HEK293 (cell line): ENCODE data around the gene S100A2.

Experiments used
- REST ChIP-seq: fragments of 450-650 bp; formaldehyde crosslinking; IDR thresholded peaks from 2 replicates; pipeline ENCODE4 v1.5.1; 2016; ENCODE audit warnings: missing biosample characterization, missing genetic modification characterization
- SALL2 ChIP-seq: fragments of 450-650 bp; formaldehyde crosslinking; IDR thresholded peaks from 2 replicates; pipeline ENCODE4 v1.5.0; 2017; ENCODE audit warnings: missing biosample characterization, mild to moderate bottlenecking, missing genetic modification characterization, borderline replicate concordance
- ZBTB11 ChIP-seq: fragments of 450-650 bp; formaldehyde crosslinking; conservative IDR thresholded peaks from 2 replicates; pipeline ENCODE4 v1.5.1; 2016; ENCODE audit warnings: low read depth, missing biosample characterization, missing genetic modification characterization
- ZNF133 ChIP-seq: fragments of 450-650 bp; formaldehyde crosslinking; IDR thresholded peaks from 2 replicates; pipeline ENCODE4 v1.5.1; 2016; ENCODE audit warnings: missing biosample characterization, missing genetic modification characterization
- ZNF140 ChIP-seq: fragments of 450-650 bp; formaldehyde crosslinking; IDR thresholded peaks from 2 replicates; pipeline ENCODE4 v1.5.1; 2016; ENCODE audit warnings: missing biosample characterization, missing genetic modification characterization
- ZNF223 ChIP-seq: fragments of 450-650 bp; formaldehyde crosslinking; IDR thresholded peaks from 2 replicates; pipeline ENCODE4 v1.5.1; 2016; ENCODE audit warnings: missing biosample characterization, missing genetic modification characterization
- ZNF26 ChIP-seq: fragments of 450-650 bp; formaldehyde crosslinking; IDR thresholded peaks from 2 replicates; pipeline ENCODE4 v1.5.1; 2016; ENCODE audit warnings: missing biosample characterization, missing genetic modification characterization
- ZNF274 ChIP-seq, 2 experiments: fragments of 200-500 bp in 1 of 2; fragments of 450-650 bp in 1 of 2; sonication (Bioruptor generic) in 1 of 2; formaldehyde crosslinking in 1 of 2; IDR thresholded peaks; 2 replicates each; pipeline versions ENCODE4 v1.5.1 to v1.6.1; 2014 to 2016; ENCODE audit warnings: borderline replicate concordance in 1 of 2, inconsistent platforms in 1 of 2, low read length in 1 of 2, missing biosample characterization in 1 of 2, missing genetic modification characterization in 1 of 2
- ZNF560 ChIP-seq: fragments of 450-650 bp; formaldehyde crosslinking; IDR thresholded peaks from 2 replicates; pipeline ENCODE4 v1.5.1; 2017; ENCODE audit warnings: missing biosample characterization, missing genetic modification characterization, borderline replicate concordance
- ZNF623 ChIP-seq: fragments of 450-650 bp; formaldehyde crosslinking; IDR thresholded peaks from 2 replicates; pipeline ENCODE4 v1.5.1; 2016; ENCODE audit warnings: missing biosample characterization, missing genetic modification characterization
- TF ChIP-seq, protein P1 (sequence below): fragments of 450-650 bp; formaldehyde crosslinking; IDR thresholded peaks from 2 replicates; pipeline ENCODE4 v1.5.1; 2016; ENCODE audit warnings: missing biosample characterization, missing genetic modification characterization, borderline replicate concordance

The S100A2 gene

GRCh38 chr1:153545067-153546055, 20.3 kb downstream of the S100A2 start, which contains the start of gene S100A4 (continued):
- no peak for TF ChIP-seq ZNF274 (IDR thresholded peaks at IDR 0.05; ENCODE audit: low read length)
- TF ChIP-seq ZNF274 (tag by site-specific recombination; IDR thresholded peaks at IDR 0.05; ENCODE audit: borderline replicate concordance): no peak
- TF ChIP-seq SALL2 (tag by site-specific recombination): no peak
- TF ChIP-seq ZNF133 (tag by site-specific recombination): no peak
- no peak for TF ChIP-seq ZNF560
- no peak for TF ChIP-seq ZNF223
- TF ChIP-seq REST (tag by site-specific recombination): no peak
- no peak for TF ChIP-seq ZNF26
- no peak for TF ChIP-seq ZBTB11 (tag by site-specific recombination)
- TF ChIP-seq, protein P1, sequence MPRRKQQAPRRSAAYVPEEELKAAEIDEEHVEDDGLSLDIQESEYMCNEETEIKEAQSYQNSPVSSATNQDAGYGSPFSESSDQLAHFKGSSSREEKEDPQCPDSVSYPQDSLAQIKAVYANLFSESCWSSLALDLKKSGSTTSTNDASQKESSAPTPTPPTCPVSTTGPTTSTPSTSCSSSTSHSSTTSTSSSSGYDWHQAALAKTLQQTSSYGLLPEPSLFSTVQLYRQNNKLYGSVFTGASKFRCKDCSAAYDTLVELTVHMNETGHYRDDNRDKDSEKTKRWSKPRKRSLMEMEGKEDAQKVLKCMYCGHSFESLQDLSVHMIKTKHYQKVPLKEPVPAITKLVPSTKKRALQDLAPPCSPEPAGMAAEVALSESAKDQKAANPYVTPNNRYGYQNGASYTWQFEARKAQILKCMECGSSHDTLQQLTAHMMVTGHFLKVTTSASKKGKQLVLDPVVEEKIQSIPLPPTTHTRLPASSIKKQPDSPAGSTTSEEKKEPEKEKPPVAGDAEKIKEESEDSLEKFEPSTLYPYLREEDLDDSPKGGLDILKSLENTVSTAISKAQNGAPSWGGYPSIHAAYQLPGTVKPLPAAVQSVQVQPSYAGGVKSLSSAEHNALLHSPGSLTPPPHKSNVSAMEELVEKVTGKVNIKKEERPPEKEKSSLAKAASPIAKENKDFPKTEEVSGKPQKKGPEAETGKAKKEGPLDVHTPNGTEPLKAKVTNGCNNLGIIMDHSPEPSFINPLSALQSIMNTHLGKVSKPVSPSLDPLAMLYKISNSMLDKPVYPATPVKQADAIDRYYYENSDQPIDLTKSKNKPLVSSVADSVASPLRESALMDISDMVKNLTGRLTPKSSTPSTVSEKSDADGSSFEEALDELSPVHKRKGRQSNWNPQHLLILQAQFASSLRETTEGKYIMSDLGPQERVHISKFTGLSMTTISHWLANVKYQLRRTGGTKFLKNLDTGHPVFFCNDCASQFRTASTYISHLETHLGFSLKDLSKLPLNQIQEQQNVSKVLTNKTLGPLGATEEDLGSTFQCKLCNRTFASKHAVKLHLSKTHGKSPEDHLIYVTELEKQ: no peak
- TF ChIP-seq ZNF623: no peak
- TF ChIP-seq ZNF140: no peak
